PC-9 (cell line): Measurements from ENCODE around the gene FAM117A.

Experiments used
- CTCF ChIP-seq: fragments of 200-600 bp; sonication (generic); conservative IDR thresholded peaks from 2 replicates; pipeline ENCODE4 v1.6.1; 2017; ENCODE audit warnings: mixed run types, antibody characterized with exemption, mild to moderate bottlenecking, moderate library complexity
- EZH2 ChIP-seq: fragments of 200-600 bp; sonication (generic); IDR thresholded peaks from 2 replicates; pipeline ENCODE4 v1.8.0; 2017; ENCODE audit warnings: antibody characterized with exemption, low read depth

- TF ChIP-seq CTCF (no peak), EZH2 (no peak)
These were observed 58.7 kb downstream of the FAM117A start for GRCh38 chr17:49705254-49705653.
